RWPE1 (cell line): ENCODE data around the gene CAB39L.

ENCODE experiments used
- CTCF ChIA-PET: fragments of 350-600 bp; sonication (Branson Sonifier 250); formaldehyde crosslinking; extraction: SDS; loops from one replicate; lab custom pipeline; 2021; lab: Yijun Ruan, JAX
- POLR2A ChIA-PET: fragments of 400-600 bp; formaldehyde crosslinking; extraction: SDS; loops from one replicate; lab custom pipeline; 2020; ENCODE audit warnings: antibody characterized with exemption; ENCODE audit not compliant: low non-redundant PET; lab: Yijun Ruan, JAX
- DNase-seq: peaks from one replicate; pipeline ENCODE4 v3.0.0; 2012; ENCODE audit warnings: low spot score
- H3K27ac ChIP-seq: fragments of 450-650 bp; 2 replicates; pipeline ENCODE4 v1.5.1; 2017
- CTCF ChIP-seq: fragments of 450-650 bp; conservative IDR thresholded peaks from 2 replicates; pipeline ENCODE4 v1.5.1; 2017; ENCODE audit warnings: low read depth, mild to moderate bottlenecking

CAB39L gene

DNA sequence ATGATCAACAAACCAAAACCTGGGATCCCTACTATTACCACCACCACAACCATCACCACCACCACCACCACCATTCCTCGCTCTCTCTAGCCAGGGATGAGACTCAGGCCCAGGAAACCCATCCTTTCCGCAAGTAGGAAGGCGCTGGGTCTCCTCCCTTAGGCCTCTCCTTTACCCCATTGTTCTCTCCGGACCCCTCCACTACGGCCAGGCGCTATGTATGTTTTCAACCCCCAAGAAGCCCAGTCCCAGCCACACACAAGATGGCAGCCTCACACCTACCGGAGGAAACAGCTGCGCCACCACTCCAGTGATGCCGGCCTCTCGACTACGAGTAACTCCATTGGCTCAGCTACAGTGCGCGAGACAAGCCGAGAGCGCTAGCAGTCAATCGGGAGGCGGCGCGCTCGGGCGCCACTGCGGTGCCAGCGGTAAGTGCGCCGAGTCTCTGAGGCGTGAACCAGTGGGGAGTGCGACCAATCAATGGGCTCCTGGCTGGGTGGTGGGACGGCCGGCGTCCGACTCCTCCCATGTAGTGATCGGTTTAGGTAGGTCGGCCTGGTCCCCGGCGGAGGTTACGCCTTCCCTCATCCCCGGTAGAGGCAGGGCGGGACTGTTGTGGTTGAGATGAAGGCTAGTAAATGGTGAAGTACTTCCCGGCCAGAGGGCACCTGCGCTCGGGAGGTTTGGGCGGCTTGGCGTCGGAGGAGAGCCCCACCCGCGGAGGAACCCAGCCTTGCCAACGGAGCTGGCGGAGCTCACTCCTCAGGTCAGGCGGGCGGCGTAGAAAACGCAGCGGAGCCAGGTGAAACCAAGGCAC lies at the start of gene CAB39L, which contains the start of gene SETDB2:
CAB39L (minus strand) TSS at position 361 of the 820 bp plus-strand sequence. CDS start 61,154 bp downstream, outside the sequence.
SETDB2 (plus strand) TSS at position 571 of the 820 bp plus-strand sequence. CDS start 7,620 bp downstream, outside the sequence.
- H3K27ac ChIP-seq, result peak within 1 kb of the TSS; percentile 98
- POLR2A ChIA-PET, result interaction anchor here (0.6 to 0.7 kb wide), 3 partner anchors 130 to 347 kb away, joined by 3 to 4 read pairs (median 4); no protein-coding TSS in a partner anchor
- CTCF ChIA-PET, result interaction anchor here (0.6 to 0.7 kb wide), 4 partner anchors 11 to 69 kb away, joined by 3 to 5 read pairs (median 4); no protein-coding TSS in a partner anchor
- peak; percentile 44 for TF ChIP-seq CTCF
- DNase-seq, result peak; percentile 97

DNA sequence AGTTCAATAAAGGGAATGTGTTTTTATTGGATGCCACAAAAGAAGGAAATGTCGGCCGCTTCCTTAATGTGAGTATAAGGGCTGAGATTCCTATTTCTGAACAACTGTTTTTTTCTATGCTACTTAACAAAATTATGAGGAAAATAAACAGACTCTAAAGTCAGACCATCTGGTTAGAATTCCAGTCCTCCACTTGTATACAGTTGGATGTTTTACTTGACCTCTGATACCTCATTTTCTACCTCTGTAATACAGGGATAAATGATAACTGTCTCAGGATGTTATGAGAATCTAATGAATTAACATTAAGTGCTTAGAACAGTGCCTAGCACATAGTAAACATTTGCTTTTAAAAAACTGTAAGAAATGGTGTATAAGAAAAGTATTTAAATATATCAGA lies 44.7 kb upstream of the CAB39L start:
- ChIA-PET CTCF (no interaction called here), POLR2A (no interaction called here)
- H3K27ac ChIP-seq, result no peak overlapping the region
- no peak for TF ChIP-seq CTCF
- no peak for DNase-seq

GRCh38 chr13:49481788-49482187 lies 37.9 kb upstream of the CAB39L start:
- DNase-seq, result peak; percentile 10
- TF ChIP-seq CTCF, result no peak
- POLR2A ChIA-PET, result no interaction called here
- CTCF ChIA-PET, result no interaction called here
- no peak overlapping the region for H3K27ac ChIP-seq

- no peak overlapping the region for H3K27ac ChIP-seq
- DNase-seq, result no peak
- ChIA-PET CTCF (interaction anchor here (0.8 kb wide), 1 partner anchor 30 kb away, joined by 3 read pairs; no protein-coding TSS in a partner anchor), POLR2A (no interaction called here)
- no peak for TF ChIP-seq CTCF
These were observed 32.7 kb upstream of the CAB39L start for GRCh38 chr13:49476529-49476928.

DNA sequence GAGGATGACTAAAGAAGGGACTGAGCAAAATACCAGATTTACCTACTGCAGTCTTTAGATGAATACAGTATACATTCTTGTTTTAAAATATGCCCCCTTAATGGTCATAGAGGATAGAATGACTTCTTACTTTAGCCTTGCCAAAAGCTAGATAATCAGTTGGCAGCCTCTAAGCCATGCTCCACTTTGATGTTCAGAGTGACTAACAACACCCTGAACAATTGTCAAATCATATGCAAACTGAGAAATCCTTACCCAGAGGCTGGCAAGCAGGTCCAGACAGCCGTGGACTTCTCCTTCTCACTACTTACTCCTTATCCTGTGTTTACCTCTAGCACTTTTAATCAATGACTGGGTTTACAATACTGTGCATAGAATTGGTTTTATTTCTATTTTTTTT lies 28.3 kb upstream of the CAB39L start:
- CTCF ChIA-PET, result no interaction called here
- H3K27ac ChIP-seq, result no peak overlapping the region
- TF ChIP-seq CTCF, result no peak
- POLR2A ChIA-PET, result no interaction called here
- no peak for DNase-seq

- ChIA-PET POLR2A (no interaction called here), CTCF (interaction anchor here (0.6 kb wide), 1 partner anchor 22 kb away, joined by 4 read pairs; no protein-coding TSS in a partner anchor)
- H3K27ac ChIP-seq, result no peak overlapping the region
These were observed 22.5 kb upstream of the CAB39L start for GRCh38 chr13:49466292-49466838.

More at GRCh38 chr13:49466292-49466838, 22.5 kb upstream of the CAB39L start:
- DNase-seq, result no peak
- no peak for TF ChIP-seq CTCF
